GM12892 (cell line): Measurements from ENCODE around the gene MTF2.

Experiments
- POLR2A ChIP-seq: IDR thresholded peaks from 2 replicates; pipeline ENCODE4 v1.6.1; 2011; ENCODE audit warnings: low read depth, low read length, control low read depth
- POLR2AphosphoS5 ChIP-seq: IDR thresholded peaks from 2 replicates; pipeline ENCODE4 v1.6.1; 2011; ENCODE audit warnings: low read depth, low read length, control low read depth

DNA sequence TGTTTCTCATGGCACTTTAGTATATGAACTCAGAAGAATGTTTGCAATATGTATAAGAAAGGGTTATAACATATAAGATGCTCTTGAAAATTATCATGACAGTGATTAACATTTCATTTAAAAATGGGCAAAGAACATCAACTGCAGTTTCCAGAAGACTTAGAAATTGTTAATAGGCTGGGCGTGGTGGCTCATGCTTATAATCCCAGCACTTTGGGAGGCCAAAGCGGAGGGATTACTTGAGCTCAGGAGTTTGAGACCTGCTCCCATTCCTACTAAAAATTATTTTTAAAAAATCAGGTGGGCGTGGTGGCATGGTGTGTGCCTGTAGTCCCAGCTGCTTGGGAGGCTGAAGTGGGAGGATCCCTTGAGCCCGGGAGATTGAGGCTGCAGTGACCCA is 23.1 kb downstream of the MTF2 start:
- TF ChIP-seq POLR2A: no peak
- no peak for TF ChIP-seq POLR2AphosphoS5
